Putamen (tissue), 1 donor: ENCODE results near the gene RPS16.

Experiments
- DNase-seq: peaks from one replicate; pipeline ENCODE4 v3.0.0-alpha.2; 2016; ENCODE audit warnings: low spot score

The RPS16 gene

DNA sequence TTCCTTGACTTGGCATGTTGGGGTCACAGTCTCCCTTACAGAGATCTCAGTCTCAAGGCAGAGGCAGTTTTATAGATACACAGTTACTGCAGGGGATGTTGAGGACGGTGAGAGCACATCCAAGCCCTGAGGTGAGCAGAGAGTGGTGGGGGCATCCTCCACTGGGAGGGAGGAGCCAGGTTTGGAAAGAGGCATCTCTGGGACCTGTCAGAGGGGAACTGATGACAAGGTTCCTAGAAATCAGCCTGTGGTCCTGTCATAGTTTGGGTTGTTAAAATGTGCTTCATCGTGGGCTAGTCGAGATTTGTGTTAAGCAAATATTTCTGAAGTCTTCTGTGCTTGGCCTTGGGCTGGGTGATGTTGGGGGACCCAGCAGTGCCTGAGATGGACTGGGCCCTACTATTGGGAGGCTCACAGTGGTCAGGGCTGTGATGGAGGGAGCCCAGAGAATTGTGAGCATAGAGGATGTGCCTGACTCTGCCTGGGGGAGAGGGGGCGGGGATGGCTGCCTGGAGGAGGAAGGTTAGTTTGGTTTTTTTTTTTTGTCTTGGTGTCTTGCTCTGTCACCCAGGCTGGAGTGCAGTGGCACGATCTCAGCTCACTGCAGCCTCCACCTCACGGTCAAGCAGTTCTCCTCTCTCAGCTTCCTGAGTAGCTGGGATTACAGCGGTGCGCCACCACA is 13.5 kb upstream of the RPS16 start:
- DNase-seq, result no peak

DNA sequence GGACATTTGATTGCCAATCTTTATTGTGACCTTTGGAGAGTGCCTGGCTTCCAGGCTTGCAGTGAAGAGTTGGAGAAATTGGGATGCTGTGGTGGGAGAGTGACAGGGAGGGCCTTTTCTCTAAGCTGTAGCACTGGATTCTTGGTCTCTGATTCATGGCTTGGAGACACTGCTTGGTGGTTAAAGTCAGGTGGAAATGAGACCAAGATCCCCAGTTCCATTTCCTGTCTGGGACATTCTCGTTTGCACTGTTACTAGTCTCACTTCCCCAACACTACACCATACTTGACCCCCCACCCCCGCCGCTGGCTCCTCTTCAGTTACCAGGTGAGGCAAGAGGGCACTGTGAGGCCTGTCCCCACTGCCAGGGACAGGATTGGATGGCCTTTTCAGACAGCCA is 12.5 kb upstream of the RPS16 start:
- no peak for DNase-seq

DNA sequence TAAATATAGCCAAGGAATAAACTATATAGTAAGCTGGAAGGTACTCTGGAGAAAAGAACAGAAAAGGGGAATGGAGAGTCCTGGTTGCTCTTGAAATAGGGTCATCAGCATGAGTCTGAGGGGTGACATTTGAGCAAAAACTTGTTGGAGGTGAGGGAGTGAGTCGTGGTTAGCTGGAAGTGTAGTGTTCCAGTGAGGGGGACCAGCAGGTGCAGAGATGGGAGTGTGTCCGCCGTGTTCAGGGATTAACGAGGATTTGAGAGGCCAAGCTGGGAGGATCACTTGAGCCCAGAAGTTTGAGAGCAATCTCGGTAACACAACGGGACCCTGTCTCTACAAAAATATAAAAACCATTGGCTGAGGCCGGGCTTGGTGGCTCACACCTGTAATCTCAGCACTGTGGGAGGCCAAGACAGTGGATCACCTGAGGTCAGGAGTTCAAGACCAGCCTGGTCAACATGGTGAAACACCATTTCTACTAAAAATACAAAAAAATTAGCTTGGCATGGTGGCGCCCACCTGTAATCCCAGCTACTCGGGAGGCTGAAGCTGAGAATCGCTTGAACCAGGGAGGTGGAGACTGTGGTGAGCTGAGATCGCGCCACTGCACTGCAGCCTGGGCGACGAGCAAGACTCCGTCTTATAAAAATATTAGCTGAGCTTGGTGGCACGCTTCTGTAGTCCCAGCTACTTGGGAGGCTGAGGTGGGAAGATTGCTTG is 10.8 kb upstream of the RPS16 start:
- DNase-seq, result no peak

DNA sequence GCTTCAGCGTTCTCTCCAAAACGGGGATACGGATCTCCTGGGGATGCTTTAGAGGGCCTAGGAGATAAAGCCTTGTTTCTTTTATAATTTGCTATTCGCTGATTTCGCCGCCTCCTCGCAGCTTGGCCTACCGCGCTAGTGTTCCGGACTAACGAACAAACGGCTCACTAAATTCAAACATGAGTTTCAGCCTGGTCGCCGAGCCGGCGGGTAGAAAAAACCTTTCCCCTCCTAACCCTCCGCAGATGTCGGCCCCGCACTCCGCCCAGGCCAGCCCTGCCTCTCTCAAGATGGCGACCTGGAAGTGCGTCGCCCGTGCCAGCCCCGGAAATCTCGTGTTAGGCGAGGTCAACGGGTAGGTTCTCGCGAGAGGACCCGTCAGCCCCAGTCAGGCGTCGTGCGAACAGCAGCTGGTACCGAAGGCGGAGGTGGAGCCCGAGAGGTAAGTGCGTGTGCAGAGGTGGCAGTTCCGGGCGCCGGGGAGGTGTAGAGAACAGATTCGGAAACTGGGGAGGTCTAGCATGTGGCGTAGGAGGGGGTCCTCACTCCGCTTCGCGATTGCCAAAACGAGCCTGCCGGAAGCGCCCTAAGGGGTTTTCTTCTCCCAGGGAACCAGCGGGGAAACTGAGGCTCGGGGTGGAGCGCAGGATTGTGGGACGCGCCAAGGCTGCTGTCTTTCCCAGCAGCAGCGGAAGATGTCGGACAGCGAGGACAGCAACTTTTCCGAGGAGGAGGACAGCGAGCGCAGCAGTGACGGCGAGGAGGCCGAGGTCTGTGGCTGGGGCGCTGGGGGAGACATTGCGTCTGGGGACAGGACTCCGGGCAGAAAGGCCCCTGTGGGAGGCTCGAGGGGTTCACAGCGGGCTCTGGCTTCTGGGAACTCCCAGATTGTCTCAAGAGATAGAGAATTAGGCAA is 9.7 kb upstream of the RPS16 start, which contains the start of gene SUPT5H:
Gene SUPT5H, plus strand, starts transcription at position 387 of the 916 bp plus-strand sequence. Its CDS starts 309 bp downstream, at position 696.
- DNase-seq, result peak; percentile 97

DNA sequence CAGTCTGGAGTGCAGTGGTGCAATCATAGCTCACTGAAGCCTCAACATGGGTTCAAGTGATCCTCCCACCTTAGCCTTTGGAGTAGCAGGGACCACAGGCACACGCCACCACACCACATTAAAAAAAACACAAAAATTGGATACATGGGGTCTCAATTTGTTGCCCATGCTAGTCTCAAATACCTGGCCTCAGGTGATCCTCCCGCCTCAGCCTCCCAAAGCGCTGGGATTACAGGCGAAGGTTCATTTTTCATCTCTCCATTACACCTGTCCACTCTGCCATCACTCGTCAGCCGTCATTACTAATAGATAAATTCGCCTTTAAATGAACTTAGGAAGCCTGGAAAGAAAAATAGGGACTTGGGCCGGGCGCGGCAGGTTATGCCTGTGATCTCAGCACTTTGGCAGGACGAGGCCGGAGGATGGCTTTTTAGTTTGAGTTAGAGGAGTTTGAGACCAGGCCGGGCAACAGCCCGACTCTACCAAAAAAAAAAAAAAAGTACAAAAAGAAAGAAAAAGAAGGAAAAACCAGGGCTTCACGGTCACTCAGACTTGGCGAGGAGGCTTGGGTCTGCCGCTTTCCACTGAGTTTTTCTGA is 8.9 kb upstream of the RPS16 start:
- DNase-seq, result no peak

DNA sequence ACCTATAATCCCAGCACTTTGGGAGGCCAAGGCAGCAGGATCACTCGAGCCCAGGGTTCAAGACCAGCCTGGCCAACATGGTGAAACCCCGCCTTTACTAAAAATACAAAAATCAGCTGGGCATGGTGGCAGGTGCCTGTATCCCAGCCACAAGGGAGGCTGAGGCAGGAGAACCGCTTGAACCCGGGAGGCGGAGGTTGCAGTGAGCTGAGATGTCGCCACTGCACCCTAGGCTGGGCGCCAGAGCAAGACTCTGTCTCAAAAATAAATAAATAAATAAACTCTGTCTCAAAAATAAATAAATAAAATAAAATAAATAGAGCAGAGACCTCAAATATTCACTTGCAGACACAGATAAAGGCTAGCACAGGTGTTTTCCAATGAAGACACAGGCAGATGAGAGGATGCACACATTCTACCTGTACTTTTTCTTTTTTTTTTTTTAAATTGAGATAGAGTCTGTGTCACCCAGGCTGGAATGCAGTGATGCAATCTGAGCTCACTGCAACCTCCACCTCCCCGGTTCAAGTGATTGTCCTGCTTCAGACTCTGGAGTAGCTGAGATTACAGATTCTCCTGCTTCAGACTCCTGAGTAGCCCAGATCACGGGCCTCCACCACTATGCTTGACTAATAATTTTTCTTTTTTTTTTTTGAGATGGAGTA is 2.7 kb upstream of the RPS16 start:
- DNase-seq, result no peak

DNA sequence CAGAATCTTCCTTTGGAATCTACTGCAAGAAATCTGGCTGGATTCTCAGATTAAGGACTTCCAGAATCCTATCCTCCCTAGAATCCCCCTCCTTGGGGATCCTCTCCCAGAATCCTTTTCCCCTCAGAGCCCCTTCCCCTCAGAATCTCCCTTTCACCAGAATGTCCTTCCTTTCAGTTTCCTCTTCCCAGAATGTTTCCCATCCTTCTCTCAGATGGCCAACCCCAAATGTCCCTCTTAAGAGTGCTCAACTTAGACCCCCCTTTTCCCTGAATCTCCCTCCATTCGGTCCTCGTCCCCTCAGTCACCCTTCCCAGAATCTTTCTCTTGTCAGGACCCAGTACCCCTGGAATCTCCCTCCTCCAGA is 584 bp upstream of the RPS16 start:
- DNase-seq, result no peak

DNA sequence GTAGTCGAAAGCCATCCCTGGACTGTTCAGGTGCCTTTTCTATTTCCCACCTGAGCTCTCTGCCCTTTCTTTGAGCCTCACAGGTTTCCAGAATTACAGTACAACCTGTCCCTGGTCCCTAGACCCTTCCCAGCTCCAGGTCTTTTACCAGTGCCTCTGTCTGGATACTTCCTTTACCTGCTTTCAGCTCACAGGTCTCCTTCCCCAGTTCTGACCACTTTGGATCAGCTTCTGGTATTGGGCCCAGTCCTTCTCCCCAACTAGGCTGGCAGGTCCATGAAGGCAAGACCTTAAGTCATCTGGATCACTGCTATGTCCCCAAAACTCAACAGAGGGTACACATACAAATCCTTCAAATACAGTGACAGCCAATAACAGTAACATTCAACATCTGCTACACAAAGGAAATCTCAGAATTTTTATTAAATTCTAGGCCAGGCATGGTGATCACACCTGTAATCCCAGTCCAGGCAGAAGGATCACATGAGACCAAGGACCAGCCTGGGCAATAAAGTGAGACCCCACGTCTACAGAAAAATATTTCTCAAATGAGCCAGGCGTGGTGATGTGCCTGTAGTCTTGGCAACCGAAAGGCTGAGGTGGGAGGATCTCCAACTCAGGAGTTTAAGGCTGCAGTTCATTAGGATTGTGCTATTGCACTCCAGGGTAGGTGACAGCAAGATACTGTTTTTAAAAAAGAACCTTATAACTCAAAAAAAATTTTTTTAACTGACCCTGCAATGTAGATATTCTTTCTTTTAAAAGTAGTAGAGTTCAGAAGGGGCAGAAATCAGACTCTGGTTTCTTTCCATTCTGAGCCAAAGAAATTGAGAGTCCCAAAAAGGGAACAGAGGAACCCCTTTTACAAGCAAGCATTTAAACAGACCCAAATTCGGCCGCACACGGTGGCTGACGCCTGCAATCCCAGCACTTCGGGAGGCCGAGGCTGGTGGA is 1.3 kb downstream of the RPS16 start:
- no peak for DNase-seq

DNA sequence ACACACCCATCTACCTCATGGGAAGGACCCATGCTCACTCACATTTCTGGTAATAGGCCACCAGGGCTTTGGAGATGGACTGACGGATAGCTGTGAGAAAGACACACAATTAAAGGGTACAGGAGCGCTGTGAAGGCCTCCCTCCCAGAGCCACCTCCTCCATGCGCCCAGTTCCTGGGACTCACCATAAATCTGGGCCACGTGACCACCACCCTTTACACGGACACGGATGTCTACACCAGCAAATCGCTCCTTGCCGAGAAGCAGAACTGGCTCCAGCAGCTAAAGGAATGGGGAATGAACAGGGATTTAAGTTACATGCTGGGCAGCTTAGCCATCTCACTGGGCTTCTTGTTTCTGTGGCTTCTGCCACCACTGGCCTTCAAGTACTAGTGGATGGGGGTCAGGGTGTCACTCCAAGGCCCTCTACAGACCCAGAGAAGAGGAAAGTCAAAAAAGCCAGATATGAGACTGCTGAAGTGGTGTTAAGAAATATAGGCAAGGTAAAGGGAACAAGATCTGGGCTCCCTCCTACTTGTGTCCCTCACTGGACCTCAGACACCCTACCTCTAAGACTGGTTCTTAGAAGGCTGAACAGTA is 2.2 kb downstream of the RPS16 start:
- no peak for DNase-seq

DNA sequence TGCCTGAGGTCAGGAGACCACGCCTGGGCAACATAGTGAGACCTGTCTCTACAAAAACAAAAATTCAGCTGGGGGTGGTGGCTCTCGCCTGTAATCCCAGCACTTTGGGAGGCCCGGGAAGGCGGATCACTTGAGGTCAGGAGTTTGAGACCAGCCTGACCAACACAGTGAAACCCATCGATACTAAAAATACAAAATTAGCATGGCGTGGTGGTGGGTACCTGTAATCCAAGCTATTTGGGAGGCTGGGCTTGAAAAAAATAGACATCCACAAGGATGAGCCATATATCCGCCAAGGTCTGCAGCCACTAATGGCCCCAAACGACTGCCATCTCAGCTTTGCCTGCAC is 3.1 kb downstream of the RPS16 start:
- DNase-seq, result no peak

DNA sequence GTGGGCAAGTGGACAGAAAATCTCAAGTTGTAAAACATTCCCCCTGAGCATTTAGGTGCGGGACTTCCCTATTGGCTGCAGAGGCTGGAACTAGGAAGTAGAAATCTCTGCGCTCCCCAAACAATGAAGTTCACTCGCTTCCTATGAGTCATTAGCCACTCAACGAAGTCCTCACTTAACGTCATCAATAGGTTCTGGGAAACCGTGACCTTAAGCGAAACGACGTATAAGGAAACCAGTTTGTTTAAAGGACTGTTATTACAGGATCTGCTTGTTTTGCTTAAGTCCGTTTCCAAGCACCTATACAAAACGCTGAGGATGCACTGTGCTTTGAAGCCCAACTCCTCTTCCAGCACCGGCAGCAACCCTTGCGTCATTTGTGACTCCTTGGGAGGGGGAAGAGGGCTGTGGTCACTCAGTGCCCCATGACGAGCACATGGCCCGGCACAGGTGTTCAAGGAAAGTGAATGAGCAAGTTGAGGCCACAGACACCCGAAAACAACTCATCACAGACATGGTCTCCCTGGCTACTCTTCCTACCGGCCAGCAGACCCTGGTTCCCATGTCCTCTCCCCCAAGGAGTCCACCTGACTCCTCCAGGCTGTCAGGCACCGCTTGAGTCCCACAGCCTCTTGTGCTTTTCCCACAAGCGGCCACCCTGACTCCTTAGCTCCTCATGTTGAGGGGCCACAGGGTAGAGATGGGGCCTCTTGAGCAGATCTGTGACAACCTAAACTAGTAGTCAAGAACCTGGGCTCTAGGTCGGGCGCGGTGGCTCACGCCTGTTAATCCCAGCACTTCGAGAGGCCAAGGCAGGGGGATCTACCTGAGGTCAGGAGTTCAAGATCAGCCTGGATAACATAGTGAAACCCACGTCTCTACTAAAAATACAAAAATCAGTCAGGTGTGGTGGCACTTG is 4.8 kb downstream of the RPS16 start:
- no peak for DNase-seq

DNA sequence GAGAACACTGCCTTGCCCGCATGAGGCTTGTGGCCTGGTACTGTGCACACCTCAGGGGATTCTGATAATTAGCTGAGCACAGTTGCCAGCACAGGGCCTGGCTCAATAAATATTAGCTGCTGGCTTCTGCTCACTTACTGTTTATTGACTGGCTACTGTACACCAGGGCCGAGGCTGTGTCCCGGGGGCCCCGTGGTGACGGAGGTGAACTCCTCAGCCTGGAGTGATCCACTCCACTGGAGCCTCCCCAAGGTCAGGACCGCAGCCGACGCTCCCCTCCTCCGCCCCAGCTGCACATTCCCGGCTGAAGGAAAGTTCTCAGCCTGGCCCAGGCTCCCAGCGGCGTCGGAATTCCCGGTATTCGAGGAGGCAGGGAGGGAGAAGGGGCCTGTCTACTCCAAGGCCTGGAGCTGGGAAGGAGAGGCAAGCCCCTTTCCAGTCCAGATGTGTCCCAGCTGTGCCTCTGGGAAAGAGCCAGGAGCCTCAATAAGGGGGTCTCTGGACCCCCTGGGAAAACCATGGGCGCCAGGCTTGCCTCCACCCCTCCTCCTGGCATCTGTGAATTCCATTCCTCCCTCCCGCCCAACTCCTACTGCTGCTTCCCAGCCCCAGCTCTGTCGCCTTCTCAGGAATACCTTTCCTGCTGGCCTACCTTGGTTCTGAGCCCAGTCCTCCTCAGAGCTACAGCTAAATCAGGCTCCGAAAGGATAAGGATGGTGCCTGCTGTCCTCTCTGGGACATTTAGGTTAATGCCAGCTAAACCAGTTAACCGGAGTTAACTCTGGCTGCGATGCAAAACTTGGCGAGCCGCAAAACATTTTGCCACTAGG is 7.3 kb downstream of the RPS16 start:
- no peak for DNase-seq

DNA sequence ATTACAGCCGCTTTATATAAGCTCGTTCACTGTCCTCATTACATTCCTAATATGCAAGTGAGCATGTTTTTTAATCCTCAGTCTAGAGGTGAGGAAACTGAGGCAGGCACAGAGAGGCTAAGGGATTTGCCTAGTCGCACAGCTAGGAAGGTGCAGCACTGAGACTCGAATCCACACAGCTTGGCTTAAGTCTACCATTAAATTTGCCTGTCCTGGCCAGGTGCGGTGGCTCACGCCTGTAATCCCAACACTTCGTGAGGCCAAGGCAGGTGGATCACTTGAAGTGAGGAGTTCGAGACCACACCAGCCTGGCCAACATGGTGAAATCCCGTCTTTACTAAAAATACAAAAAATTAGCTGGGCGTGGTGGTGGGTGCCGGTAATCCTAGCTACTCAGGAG is 8.0 kb downstream of the RPS16 start:
- no peak for DNase-seq

DNA sequence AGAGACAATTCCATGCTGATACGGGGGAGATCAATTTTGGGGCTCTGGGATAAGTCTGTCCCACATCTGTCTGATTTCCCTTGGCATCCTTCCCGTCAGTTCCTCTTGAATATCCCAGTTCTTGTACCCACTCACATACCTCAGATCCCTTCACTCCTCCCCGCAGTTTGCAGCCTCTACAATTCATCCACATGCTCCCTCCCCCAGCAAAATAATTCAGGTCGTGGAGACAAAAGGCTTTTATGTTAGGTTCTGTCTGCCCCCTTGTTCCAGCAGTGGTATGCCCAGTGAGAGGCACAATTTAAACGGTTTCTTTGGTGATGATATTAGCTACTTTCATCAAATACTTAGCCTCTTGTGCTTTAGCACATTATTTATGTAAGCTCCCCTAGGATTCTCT is 9.6 kb downstream of the RPS16 start:
- DNase-seq, result no peak

DNA sequence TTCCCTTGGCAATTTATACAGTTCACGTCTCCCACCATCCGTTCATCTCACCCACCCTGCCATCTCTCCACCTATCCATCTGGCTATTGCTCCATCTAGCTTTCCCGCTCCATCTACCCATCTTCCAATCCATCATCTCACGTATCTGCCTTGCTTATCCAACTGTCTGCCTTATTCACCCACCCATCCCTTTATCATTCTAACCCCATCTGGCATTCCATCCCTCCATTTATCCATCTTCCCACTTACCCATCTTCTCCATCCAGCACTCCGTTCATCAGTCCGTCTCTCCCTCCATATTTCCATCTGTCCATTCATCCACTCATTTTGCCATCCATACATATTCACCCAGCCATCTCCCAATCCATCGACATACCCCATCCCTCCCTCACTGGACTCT is 10.0 kb downstream of the RPS16 start:
- DNase-seq, result no peak

DNA sequence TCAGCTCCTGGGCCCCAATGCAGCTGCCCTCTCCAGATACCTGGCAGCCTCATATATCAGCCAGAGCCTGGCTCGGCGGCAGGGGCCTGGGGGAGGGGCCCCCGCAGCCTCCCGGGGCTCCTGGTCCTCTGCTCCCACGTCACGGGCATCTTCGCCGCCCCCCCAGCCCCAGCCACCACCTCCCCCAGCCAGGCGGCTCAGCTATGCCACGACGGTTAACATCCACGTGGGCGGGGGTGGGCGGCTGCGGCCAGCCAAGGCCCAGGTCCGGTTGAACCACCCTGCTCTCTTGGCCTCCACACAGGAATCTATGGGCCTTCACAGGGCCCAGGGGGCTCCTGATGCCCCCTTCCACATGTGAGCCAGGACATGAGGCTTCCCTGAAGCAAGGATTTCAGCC is 10.8 kb downstream of the RPS16 start:
- no peak for DNase-seq

DNA sequence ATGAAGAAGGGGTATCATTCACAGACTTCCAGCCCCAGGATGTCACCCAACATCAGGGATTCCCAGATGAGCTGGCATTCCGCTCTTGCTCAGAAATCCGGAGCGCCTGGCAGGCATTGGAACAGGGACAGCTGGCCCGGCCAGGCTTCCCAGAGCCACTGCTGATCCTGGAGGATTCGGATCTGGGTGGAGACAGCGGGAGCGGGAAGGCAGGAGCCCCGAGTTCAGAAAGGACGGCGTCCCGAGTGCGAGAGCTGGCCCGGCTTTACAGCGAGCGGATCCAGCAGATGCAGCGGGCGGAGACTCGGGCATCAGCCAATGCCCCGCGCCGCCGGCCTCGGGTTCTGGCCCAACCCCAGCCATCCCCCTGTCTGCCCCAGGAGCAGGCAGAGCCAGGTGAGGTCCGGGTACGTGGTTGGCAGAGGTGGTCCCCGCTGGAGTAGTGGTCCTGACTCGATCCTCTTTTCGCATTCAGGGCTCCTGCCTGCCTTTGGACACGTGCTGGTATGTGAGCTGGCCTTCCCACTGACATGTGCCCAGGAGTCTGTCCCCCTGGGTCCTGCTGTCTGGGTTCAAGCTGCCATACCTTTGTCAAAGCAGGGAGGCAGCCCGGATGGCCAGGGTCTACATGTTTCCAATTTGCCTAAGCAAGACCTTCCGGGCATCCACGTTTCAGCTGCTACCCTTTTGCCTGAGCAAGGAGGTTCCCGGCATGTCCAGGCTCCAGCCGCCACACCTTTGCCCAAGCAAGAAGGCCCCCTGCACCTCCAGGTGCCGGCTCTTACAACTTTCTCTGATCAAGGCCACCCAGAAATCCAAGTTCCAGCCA is 12.3 kb downstream of the RPS16 start:
- DNase-seq, result no peak
